HG03097 (cell line): Measurements from ENCODE around the gene NEK10.
"Not testable (repeated sequence)": the region's sequence is repeated elsewhere in the genome, so short reads cannot be mapped to it uniquely, and the experiment has no call there.

ENCODE experiments used
- ATAC-seq: cut with Tn5 transposase; IDR thresholded peaks from one replicate; pipeline ENCODE4 v1.9.1; 2021; ENCODE audit not compliant: unreplicated experiment, low FRiP score

Gene NEK10

DNA sequence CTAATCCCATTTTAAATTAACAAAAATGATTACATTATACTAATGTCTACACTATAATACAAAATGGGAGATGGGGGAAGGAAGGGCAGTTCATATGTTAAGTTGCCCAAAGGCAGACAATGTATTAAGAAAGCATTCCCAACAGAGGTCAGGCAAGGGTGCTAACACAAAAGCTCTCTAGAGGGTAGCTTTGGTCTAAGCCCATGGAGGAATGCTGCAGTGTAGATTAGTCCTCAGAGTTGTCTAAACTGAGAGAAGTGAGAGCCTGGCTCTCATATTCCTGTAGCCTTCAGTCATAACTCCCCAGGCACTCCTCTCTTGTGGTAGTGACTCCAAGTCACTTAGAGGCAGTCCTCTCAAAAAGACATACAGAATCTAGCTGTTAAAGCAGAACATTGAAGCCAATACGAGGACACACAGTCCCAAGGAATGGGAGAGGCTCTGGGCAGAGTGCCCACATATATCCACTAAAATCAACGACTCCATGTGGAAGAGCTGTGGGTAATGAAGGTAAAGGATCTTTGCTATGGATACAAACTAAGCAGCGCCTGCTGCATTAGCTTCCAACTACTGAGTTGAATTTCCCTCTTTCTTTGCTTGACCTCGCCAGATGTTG is 14.5 kb downstream of the NEK10 start:
- ATAC-seq: no peak

DNA sequence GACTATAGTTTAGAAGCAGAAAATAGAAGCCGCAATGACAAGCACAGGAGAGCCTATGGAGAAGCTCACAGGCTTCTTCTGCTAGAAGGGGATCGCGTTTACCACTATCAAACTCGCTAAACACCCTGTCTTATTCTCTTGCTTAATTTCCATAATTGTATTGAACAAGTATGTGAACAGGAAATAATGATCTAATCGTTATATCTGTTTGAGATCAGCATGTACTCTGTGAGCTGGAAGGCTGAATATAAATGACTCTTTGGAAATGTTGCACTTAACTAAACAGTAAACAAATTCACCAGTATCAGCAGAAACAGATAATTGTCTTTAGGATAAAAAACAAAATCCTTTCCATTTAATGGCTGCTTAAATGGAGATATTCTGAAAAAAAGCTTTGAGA is 15.0 kb downstream of the NEK10 start:
- no peak for ATAC-seq

DNA sequence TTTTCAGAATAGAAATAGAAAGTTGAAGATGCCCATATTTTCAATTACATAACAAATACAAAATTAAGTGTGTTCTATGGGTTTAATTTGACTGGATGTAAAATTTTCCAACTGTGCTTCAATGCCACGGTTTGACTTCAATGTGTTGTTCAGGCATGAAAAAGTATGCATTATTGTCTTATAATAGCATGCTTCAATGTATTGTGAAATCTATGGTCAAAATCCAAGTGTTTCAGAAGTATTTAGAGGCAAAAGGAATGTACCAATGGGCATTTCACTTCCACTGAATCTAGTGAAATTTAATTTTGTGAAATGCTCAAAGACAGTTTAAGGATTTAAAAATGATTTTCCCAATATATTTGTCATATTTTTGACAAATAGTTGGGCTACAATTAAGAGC is 16.0 kb downstream of the NEK10 start:
- ATAC-seq: no peak

DNA sequence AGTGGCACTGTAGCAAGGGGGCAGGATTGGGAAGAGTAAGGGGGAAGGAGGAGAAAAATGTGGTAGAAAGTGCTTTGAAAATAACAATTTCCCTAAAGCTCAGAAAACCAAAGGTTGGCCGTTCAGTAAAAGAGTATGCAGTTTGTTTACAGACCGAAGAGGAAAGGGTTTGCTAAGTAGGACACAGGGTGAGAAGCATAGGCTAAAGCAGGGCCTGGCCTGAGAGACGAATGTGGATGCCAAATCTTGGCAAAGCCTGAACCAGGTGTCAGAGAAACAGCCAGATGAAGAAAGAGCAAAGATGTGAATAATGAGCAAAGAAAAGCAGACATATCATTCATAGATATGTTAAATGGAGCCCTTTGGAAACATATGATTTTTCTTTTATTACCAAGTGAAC is 17.1 kb downstream of the NEK10 start:
- ATAC-seq: no peak

DNA sequence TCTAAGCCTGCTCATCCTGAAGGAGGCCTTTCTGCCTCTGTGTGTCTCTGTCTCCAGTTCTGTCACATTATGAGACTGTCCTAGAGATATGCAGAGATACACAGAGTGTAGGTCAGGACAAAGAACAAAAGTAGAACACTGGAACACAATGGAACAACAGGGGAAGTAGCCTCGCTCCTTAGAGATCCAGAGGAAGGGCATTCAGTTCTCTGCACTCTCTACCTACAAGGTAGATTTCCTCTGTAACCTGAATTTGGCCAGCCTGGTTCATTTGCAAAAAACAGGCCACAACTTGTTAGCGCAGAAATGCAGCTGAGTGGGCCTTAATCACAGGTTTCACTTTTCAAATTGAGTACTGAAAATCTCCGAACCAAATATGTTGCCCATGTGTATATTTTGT is 19.4 kb downstream of the NEK10 start:
- ATAC-seq: no peak

DNA sequence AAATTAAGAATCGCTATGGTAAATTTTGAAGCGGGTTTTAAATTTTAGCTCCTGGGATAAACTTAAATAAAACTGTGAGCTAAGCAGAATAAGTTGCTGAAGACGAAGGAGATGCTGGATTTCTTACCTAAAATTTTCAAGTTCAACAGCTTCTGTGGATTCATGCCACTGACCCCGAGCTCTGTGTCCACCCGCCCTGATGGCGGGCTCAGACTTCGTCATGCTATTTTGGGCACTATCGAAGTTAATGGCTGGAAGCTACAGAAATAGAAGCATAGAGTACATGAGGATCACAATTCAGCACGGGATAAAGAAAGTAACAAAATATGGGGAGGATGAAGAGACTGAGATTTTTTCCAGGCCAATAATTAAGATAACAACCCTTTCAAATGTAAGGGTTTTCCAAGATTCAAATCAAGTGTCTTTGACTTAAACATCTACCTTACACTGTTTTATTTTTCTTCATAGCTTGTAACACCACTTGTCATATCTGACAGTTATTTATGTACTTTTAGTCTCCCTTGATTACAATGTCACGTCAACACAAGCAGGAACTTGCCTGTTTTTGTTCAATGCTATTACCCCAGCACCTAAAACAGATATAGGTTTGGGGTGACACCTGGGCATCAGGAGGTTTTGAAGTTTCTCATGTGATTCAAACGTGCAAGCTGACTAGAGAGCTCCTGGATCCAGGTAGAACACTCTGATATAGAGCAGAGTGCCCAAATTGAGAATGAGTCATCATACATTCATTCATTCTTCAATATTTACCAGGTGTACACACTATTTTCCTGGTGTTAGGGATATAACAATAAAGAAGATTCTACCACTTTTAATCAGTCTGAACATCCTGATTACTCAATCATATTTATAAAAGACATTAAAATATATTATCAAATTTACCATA is 23.0 kb downstream of the NEK10 start:
- no peak for ATAC-seq

DNA sequence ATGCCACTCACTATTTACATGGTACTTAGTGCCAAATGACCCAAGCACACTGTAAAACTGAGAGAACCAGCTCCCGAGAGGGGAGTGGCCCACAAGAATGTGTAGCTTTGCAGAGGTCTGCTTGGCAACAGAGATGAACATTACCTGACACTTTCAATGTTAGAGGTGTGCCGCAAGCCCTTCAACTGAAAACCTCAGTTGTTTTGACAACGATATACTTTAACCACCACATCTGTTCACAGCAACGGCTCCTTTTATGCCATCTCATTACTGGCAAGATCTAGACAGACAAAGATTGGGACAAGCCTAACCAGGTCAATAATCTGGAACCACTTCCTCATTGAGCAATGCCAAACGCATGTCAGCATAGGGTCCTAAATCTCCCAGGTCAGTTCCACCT is 23.7 kb downstream of the NEK10 start:
- peak; percentile 48 for ATAC-seq

DNA sequence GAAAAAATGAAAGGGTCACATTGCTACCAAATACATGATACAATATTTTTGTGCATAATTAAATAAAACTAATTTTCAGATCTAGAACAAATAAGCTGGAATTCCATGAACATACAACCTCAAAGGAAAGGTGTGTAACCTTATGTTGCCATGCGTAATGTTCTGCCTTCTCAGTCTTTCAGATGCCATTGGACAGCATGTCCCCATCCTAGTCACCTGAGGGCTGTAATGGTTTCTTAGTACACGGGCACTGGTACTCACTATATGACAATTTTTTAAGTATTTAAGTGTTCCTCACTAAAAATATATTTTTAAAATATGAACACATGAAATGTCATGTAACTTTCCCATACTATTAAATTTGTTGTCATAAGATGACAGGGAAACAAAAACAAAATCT is 24.1 kb downstream of the NEK10 start:
- ATAC-seq: no peak

DNA sequence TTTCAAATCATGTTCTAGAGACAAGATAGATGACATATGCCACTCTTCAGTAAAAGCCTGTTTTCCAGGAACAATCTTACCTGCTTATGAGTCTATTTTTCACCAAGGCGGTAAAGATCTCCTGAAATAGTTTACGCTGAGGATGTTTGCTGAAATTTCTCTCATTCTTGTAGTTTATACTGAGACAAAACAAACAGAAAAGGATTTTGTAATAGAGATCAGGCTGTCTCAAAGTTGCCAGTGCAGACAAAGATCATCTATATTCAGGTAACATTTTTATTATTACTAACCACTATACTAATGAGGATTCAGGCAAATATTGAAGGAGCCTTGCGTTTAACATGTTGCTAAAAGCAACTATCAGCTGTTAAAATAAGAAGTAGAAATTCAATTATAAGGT is 25.0 kb downstream of the NEK10 start:
- ATAC-seq: no peak

DNA sequence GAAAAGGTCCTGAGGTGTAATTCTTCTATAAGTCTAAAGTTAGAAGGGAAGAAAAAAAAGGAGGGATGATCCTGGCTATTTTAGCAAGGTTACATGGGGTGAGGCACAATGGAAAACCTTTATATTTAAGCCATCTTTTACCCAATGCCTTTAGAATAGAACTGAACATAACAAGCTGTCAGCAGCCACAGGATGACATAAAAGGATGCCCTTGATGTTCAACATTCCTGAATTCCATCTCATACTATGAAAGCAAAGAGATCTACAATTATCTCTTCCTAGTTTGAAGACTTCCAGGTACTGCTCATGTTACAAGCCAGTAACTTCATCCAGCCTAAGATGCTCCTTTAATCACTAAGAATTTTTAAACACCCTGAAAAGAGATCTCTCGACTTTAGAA is 26.9 kb downstream of the NEK10 start:
- no peak for ATAC-seq

DNA sequence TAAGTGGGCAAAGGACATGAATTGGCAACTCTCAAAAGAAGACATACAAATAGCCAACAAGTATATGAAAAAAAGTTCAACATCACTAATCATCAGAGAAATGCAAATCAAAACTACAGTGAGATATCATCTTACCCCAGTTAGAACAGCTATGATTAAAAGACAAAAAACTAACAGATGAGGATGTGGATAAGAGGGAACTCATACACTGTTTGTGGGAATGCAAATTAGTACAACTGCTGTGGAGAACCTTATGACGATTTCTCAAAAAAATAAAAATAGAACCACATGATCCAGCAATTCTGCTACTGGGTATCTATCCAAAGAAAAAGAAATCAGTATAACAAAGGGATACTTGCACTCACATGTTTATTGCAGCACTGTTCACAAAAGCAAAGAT is 28.6 kb downstream of the NEK10 start:
- peak; percentile 79 for ATAC-seq

DNA sequence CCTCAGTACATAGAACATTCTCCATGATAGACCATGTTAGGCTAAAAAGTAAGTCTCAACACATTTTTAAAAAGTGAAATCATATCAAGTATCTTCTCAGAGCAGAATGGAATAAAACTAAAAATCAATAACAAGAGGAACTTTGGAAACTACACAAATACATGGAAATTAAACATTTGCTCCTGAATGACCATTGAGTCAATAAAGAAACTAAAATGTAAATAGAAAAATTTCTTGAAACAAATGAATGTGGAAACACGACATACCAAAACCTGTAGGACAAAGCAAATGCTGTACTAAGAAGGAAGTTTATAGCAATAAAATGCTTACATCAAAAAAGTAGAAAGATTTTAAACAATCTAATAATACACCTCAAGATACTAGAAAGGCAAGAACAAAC is 33.6 kb downstream of the NEK10 start:
- ATAC-seq: no peak

DNA sequence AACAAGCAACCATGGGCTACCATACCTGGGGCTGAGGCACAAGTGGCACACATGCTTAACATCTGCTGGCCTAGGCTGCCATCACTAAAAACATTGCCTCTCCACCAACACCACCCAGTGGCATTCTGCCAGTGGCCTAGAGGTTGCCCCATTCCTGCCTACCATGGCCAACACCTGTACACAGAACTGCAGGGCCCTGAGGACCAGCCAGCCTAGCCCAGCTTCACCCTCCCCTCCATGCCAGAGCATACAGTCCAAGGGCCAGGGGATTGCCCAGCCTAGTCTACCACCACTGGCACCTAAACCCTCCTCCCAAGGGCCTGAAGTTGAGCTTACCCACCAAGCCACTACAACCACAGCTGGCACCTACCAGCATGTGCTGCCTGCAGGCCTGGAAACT is 35.3 kb downstream of the NEK10 start:
- no peak for ATAC-seq

DNA sequence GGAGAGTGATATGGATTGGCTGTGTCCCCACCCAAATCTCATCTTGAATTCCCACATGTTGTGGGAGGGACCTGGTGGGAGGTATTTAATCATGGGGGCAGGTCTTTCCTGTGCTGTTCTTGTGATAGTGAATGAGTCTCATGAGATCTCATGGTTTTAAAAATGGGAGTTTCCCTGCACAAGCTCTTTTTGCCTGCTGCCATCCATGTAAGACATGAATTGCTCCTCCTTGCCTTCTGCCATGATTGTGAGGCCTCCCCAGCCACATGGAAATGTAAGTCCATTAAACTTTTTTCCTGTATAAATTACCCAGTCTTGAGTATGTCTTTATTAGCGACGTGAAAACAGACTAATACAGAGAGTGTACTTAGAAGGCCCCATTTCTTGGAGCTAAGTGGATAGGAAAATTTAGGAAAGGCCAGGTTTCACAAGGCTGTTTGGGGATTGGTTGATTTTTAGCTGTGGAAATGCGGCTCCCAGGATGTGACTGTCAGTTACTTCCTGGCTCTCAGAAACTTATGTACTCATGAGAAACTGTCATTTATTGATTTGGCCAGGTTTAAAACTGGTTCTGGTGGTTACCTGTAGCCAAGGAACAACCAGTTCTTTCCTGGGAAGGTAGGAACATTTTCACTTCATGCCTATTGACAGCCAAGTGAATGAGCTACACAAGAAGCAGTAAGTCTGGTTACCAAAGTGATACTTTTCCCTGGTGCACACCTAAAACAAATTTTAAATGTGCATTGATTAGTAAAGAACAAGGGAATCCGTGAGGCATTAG is 40.0 kb downstream of the NEK10 start:
- ATAC-seq: not testable (repeated sequence)

DNA sequence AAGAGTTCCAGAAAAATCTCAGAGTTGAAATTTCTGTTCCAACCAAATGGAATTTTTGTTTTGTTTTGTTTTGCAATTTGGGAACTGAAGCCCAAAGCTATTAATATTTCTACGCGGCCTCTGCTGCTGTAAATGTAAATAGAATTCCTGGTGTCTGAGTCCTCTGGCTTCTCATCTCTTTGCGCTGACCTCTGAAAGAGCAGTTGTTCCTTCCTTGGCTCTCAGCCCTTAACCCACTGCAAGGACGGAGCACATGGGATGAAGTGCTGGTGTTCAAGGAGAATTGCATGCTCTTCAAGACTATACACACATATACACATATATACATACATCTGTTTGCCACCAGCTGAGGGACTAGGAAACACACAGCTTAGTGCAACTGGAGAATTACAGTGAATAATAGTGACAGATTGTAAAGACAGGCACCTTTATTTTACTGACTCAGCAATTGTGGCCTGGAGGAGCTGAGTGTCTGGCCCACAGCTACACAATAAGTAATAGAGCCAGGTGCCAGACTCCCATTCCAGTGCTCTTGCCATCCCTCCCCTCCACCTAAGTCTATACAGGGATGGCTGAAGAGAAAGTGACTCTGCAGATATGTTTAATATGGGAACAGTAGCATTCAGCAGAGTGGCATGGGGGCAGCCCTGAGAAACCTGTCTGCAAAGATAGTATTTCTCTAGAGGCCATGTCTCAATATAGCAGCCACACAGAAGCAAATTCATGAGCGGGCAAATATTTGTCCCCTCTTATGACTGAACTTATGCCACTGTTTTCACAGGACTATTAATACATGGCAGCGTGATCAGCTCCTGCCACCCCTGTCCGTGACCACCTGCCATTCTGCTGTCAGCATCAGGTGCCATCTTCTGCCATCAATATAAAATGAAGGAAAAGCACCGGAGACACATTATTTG is 42.3 kb downstream of the NEK10 start:
- ATAC-seq: no peak

DNA sequence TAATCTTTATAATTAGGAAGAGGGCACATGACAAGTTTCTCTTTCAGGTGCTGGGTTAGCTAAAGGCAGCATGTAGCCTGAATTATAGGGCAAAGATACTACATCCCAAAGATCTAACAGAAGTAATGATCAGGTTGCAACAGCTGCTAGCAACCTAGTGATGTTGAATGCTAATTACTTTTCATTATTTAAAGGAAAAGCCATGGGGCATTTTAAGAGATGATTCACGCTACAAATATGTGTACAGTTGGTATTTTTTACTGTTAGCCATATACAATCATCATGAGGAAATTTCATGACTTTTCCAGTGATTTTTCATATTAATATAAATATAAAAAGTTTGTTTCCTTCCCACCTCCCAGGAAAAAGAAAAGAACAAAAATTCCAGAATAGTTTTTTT is 43.0 kb downstream of the NEK10 start:
- no peak for ATAC-seq

DNA sequence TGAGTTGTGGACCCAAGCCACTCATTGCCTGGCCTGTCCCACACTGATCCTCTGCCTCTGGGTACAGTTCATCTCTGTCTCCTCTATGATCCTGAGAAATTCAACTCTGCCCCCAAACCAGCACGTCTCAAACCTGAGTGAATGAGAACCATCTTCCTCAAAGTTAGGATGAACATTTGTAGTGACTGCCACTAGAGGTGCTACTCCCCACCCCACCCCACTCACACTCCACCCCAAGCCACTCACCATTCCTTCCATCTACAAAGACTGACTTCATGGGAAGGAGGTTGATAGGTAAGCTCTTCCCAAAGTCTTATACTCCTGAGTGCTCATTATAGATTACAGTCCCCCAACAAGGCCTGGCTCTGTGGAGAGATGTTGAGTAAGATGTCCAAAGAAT is 43.8 kb downstream of the NEK10 start:
- no peak for ATAC-seq

DNA sequence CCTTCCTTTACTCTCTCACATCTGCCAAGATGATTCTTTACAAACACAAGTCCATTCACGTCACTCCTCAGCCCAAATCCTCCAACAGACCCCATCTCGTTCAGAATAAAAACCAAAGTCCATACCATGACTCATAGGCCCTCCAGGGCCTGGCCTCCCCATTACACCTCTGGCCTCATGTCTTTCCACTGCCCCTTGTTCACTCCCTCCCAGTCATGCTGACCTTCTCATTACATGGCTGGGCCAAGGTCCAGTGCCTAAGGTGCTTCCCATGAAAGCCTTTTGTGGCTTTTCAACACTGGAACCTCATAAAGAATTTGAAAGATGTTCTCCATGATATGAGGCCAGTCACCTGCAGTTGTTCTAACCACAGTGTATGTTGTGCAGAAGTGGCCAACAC is 44.5 kb downstream of the NEK10 start:
- no peak for ATAC-seq

DNA sequence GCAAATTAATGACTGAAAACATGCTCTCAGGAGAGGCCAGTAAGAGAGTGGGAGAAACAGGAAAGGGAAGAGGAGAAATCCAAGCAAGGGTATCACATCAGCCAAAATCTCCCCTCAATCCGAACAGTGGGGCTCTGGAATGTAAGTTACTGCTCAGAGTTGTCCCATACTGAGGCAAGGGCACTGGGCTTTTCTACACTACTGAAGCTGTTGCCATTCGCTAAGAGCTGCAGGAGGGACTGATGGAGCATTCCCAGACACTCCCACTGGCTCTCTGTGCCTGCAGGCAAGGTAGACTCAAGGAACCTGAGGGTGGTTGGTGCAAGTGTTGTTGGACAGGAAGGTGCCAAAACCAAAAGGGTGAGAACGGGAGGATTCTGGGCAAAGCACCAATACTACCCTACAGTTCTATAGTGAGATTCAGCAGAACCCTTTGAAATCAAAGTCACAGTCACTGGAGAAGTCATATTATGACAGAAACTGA is 46.1 kb downstream of the NEK10 start:
- ATAC-seq: no peak

DNA sequence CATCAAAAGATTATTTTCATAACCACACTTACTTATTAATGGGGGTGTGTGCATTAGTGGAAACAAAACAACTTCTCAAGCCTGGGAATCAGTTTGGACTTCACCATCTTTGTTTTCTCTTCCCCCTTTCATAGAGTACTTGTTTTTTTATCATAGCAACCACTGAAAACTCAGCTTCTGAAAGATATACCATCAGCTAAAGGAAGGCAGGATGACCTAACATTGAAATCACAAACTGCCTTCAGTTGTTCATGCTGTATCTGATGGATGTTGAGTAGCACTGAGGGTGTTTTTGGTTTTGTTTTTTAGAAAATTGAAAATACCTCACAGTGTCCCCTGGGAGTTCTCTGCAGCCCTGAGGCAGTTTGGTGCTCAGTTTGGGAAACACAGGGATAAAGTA is 46.5 kb downstream of the NEK10 start:
- no peak for ATAC-seq
